NCI-H345 treated with DMSO at 0.1 percent for 48 hours (cell line): Measurements from ENCODE around the gene ITGA2.

Experiments used
- DNase-seq: peaks from one replicate; lab custom pipeline; 2025; ENCODE audit not compliant: unreplicated experiment; lab: John Stamatoyannopoulos, UW

Gene ITGA2

DNA sequence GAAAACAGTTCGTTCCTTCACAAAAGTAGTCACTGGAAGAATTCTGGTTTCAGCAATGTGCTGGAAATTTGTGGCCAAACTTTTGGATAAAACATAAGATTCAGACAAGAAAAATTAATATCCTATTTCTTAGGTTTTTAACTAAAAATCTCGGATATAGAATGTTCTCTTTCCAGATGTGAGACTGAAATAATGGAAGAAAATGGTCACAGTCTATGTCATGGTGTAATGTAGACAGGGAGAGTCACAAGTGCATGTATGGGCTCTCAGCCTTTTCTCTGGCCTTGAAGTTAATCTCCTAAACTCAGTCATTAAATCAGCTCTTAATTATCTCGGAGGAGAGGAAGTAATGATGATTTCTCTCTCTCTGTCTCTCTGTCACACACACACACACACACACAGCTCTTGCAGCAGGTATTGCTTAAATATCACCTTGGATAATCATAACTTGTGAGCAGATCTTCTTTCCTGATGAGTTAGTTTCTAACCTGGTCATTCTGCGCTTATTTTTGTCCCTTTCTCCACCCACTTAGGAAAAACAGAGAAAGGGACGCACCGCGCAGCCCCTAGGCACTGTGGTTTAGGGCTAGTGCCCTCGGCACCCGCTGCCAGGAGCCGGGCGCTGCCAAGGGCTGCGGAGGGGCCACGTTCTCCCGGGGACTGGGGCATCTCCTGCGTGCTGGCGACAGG lies 672 bp upstream of the ITGA2 start:
- no peak for DNase-seq

DNA sequence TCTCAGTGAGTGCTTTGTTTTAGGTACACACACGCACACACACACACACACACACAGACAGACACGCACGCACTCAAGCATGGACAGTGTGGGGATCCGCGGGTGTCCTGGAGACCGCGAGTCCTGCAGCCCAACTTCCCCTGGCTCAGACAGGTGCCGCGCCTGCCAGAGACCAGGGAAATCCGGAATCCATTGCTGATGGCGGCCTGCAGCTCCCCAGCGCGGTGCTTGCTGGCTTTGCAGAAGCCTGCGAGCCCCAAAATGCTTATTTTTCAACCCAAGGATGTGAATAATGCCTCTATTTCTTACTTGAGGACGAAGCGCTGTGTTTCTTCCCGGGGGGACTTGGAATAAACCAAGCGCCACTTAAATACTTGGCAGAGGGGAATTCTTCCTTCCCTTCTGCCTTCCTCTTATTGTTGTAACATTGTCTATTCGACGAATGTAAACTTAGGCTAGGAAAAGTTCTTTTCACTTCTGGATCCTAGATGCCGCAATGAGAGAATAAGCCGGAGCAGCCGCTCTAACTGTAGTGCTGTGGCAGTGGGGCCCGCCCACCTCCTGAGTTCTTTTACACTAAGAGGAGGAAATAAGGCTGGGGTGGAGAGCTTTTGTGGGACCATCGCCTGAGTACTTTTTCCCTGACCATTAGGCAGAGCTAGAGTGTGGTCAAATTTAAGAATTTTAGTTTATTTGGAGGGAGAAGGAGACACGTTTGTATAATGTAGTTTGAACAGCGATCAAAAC lies 802 bp downstream of the ITGA2 start:
- DNase-seq, result no peak

DNA sequence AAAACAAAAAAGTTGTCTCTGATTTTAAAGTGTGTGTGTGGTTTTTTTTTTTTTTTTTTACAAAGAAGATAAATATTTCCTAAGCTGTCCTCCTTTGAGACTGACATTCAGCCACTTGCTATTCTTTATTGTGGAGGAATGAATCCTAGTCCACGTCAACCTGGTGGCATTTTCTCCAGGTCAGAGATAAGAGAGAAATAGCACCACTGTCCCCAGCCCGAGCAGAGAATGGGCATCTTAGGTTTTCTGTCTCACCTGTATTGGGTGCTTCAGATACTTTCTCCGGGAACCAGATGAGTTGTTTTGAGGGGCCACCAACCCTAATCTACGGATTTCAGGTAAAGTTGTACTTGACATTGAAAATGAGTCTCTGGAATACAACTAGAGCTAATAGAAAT lies 1.4 kb downstream of the ITGA2 start:
- DNase-seq, result no peak

DNA sequence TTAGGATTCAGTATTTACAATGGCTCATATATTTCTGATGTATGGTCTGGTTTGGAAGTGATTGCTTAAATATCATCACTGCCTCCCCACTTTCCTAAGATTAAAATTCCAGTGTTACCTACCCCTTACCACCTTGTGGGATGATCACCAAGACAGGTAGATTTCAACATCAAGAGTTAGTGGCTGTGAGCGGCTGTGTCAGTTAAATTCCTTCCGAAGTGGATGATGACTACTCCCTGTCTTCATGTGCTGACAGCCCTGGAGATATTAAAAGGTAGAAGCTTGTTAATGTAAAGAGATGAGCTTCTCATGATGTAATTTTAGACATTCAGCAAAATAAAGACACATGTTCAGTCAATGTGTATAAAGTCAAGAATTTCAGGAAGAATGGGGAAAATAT lies 4.2 kb downstream of the ITGA2 start:
- no peak for DNase-seq

- DNase-seq, result no peak
These were observed 5.1 kb downstream of the ITGA2 start for GRCh38 chr5:52994266-52994665.

- DNase-seq, result no peak
These were observed 5.9 kb downstream of the ITGA2 start for GRCh38 chr5:52995095-52995494.

DNA sequence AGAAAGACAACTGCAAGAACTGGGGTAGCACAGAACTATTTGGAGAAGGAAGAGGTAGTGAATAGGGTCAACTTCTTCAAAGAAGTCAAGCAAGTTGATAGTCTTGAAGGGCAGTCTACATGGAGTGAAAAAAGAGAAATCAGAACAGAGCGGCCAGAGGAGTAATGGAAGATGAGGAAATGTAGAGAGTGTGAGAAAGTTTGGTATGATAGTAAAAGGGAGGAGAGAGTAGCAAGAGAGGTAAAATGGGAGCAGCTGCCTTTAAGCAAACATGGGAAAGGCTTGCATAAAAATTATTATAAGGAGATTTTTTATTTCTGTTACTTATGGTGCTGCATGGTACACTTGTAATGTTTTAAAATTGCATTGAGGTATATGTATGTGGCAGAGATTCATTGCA lies 6.8 kb downstream of the ITGA2 start:
- no peak for DNase-seq

DNA sequence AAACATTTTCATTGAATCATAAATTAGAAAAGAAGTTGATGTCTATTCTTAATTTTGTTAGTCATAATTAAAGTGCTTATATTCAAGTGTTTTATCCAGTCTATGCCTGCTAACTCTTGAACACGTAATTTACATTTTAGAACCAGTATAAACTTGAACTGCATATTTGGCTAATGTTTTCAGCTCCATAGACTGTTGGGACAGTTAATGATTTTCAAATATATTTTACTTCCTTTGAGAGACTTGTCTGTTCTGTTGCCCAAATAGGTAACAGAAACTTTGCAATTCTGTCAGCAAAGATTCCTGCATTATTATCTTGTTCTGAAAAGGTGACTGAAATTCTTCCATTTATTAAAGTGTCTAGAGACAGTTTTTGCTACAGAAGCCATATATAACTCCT lies 7.8 kb downstream of the ITGA2 start:
- DNase-seq, result no peak

DNA sequence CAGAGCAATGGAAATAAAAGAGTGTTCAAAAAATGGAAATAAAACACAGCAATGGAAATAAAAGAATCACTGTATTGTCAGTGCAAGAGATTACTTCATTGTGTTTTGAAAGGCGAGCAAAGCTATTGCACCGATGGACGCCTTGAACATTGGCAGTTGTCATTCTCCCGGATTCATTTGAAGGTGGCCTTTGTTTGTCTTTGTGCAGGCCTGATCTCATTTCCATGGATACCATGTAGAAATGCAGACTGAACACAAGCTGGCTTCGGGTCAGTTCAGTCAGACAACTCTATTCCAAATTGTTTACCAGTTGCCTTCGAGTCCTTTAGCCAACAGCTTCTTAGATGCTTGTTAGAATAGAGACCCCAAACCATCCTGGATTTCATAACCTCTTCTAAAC lies 8.3 kb downstream of the ITGA2 start:
- no peak for DNase-seq

DNA sequence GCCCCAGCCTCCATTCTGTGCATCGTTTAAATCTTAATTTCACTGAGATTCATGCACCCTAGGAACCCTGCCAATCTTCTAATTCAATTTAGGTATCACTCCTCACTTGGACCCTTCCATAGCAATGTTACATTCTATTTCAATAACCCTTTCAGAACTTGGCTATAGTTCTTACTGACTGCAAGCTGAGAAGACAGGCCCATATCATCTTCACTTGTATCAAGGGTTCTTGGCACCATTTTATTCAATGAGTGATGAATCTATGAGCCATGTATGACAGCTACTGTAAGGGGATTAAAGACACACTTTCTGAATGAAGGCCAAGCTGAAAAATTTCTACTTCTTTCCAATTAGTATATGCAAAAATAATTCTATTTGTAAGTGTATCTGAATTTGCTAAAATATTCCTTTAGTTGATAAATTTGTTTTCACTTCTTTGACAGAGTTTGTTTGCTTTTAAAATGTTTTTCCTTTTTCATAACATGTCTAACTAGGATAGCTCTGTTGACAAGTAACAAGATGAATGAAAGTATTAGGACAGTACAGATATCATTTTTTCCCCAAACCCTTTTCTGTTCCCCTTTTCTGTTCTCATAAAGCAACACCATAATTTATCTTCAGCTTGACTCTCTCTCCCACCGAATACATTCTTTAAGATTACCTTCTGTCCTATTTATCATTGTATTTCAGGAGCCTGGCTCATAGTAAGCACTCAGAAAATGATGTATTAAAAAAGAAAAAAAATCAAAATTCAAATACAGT lies 9.6 kb downstream of the ITGA2 start:
- DNase-seq, result no peak

DNA sequence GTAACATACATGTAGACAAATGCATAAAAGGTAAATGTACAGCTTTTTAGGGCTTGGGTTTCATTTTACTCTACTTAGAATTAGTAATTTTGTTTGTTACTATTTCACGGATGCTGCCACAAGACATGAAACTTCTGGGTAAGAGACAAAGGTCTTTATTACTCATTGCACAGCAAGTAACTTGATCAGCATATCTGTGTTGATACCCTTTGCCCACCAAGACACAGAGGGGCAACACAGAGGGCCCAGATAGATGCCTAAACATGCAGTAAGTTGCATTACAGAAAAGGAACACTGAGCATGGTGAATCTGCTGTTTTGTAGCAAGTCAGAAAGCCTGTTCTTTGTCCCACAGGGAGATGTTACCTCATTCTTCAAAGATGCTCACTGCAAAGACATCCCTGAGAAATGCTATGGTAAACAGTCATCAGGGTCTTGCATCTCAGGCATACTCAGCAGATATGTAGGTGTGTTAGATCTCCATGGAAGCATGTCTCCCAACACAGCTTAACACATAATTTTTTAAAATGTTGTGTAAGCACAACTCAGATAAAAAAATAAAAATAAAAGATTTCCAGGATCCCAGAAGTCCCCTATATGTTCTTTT lies 10.3 kb downstream of the ITGA2 start:
- no peak for DNase-seq

DNA sequence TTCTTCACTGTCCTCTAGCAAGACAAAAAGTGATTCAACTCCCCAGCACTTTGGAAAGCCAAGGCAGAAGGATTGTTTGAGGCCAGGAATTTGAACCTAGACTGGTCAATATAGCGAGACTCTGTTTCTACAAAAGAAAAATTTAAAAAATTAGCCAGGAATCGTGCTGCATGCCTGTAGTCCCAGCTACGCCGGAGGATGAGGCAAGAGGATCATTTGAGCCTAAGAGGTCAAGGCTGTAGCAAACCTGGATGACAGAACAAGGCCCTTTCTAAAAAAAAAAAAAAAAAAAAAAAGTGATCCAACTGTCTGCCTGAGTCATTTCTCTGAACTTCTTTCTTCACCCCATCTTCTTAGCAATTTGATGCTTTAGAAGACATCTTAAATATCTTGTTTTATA lies 12.4 kb downstream of the ITGA2 start:
- DNase-seq, result no peak

DNA sequence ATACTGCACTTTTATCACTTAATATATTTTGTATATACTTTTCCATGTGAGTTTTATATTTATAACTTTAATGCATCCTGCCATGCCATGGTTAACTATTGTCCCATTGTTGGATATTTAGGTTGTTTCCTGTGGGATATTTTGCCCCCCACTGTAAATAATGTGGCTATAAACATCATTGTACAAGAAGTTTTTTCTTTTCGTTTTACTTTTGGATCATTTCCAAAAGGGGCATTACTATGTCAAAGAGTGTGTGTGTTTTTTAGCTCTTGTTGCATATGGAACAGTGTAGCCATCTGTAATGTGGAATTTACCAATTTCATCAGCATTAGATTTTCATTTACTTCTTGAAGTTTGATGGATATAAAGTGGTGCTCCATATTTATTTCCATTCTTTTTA lies 13.3 kb downstream of the ITGA2 start:
- no peak for DNase-seq

- no peak for DNase-seq
These were observed 14.0 kb downstream of the ITGA2 start for GRCh38 chr5:53003144-53003543.

- no peak for DNase-seq
These were observed 18.0 kb downstream of the ITGA2 start for GRCh38 chr5:53006911-53007890.

- no peak for DNase-seq
These were observed 19.6 kb downstream of the ITGA2 start for GRCh38 chr5:53008751-53009150.

GRCh38 chr5:53009816-53010215 lies 20.7 kb downstream of the ITGA2 start:
- DNase-seq, result no peak

GRCh38 chr5:53010814-53011213 lies 21.7 kb downstream of the ITGA2 start:
- no peak for DNase-seq

DNA sequence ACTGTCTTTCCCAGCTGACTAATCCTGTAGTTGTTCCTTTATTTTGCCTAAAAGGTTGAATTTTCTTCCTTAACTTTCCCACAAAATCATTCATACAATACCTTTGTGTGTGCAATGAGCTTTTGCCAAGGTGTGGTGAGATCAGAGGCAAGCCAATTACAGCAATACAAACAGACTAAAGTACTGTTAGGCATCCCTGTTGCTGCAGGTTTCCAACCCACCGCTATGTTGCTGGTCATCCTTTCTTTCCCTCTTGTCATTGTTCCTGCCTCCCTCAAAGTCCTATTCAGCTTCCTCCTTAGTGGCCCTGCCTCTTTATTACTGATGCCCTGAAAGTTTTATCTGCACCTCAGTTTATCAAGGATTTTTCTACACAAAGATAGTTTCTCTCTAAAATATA lies 22.1 kb downstream of the ITGA2 start:
- no peak for DNase-seq

DNA sequence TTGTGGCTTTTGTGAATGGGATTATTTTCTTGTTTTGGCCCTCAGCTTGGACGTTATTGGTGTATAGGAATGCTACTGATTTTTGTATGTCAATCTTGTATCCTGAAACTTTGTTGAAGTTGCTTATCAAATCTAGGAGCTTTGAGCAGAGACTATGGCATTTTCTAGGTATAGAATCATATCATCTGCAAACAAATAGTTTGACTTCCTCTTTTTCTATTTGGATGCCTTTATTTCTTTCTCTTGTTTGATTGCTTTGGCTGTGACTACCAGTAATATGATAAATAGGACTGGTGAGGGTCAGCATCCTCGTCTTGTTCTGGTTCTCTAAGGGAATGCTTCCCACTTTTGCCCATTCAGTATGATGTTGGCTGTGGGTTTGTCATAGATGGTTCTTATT lies 24.7 kb downstream of the ITGA2 start:
- no peak for DNase-seq

DNA sequence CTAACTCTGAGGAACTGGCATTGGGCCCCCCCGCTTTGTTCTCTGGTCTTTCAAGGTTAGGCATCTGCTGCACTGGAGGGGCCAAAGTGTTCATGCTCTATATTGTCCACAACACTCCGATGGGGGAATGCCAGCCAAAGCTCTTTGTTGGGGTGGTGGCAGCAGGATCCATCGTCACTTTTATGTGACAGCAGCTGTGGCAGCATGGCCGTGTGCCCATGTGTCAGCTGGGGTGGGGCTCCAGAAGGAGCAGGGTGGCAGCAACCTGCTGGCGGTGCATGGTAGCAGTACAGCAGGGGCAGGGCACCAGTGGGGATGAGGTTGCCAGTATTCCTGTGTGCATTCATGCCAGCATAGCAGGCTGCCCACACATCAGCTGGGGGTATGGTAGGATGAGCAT lies 28.2 kb downstream of the ITGA2 start:
- DNase-seq, result no peak
